HG03196 (cell line): Measurements from ENCODE around the gene ANKRD6.

Experiments
- ATAC-seq: cut with Tn5 transposase; IDR thresholded peaks from one replicate; pipeline ENCODE4 v1.9.1; 2021; ENCODE audit not compliant: unreplicated experiment

ANKRD6 gene

GRCh38 chr6:89412071-89413005 is 20.6 kb upstream of the ANKRD6 start, which contains the start of gene RRAGD:
Gene RRAGD, minus strand, starts transcription at chr6:89412273. Its CDS starts 280 bp downstream, at chr6:89411993.
- peak; percentile 70 for ATAC-seq

DNA sequence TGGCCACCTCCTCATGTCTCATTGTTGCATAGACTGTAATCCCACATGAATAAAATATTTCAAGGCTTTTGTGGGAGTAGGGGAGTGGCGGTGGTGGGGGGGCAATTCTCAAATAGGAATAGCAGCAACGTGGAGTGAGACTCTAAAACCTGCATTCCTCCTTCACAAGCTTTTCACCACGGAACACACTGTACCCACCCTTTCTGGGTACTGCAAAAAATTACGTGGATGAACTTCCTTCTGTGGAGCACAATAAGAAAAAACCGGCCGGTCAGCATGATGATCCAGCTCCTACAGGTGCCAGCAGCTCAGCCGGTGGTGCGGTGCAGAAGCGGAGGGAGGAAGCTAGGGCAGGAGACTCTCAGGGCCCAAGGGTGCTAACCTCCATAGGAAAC is 19.9 kb upstream of the ANKRD6 start:
- no peak for ATAC-seq

DNA sequence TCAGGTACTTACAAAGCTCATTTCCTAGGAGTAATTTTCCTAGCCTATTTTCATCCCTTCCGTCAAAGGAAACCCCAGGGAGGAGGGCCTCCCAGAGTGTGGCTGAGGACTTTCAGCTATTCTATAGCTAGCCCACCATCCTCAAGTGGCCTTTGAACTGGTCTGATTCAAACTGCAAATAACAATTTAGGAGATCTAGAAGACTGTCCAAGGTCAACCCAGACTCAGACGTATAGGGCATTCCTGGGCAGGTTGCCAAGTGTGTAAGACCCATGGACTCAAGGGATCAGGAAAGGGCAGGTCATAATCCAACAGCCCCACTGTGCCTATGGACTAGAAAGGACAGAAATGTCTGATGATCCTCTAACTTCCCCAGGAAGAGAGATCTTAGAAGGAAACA is 18.7 kb upstream of the ANKRD6 start:
- ATAC-seq: no peak

GRCh38 chr6:89415185-89415584 is 17.8 kb upstream of the ANKRD6 start:
- no peak for ATAC-seq

- ATAC-seq: no peak
These were observed 16.2 kb upstream of the ANKRD6 start for GRCh38 chr6:89416796-89417195.

- no peak for ATAC-seq
These were observed 2.6 kb upstream of the ANKRD6 start for GRCh38 chr6:89430201-89430962.

DNA sequence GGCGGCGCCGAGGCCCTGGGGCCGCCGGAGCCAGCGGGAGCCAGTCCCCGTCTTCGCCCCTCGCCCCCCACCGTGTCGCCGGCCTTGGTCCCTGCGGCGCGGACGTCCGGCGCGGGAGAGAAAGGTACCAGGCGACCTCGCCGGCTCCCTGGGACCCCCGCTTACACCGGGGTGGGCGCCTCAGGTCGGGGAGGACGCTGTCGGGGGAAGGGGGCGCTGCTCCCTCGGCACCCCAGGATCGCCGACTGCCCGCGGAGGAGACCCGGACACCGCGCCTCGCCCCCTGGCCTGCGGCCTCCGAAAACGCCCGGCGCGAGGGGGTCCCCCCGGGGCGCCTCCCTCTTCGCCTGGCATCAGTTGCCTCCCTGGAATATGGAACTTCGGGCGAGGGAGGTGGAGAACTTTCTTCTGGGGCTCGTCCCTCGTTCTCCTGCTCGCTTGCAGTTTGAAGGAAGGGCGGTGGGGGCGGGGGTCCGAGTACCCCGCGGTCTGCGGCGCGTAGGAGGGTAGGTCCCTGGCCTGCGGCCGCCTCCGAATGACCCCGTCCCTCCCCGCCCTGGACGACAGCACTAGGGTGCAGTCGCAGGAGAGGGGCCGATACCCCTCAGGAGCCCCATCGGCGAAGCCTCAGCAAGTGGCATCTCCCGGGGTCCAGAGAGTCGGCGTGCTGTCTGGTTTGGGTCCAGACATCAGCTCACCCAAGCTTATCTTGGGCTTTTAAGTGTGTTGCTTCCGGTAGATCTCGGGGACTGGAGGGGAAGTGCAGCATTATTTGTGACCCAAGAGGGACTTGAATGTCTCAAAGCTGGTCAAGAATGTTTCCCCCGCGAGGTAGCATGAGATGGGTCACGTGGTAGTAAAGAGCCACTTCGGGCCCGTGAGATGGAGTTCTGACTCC is 549 bp downstream of the ANKRD6 start:
- no peak for ATAC-seq

DNA sequence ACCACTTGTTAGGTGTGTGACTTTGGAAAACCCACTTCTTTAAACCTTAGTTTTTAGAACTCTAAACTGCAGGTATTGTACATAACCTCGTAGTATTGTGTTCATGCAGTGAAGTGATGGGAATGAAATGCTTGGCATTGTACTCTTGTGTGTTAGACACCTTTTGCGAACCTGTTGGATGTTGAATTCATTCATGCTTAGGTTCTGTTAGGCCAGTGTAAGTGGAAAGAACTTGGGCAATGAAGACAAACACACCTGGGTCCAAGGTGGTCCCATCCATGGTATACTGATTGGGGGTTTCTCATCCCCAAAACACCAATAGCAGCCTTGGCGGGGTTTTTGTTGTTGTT is 1.2 kb downstream of the ANKRD6 start:
- no peak for ATAC-seq

- ATAC-seq: no peak
These were observed 2.0 kb downstream of the ANKRD6 start for GRCh38 chr6:89434954-89435353.

- ATAC-seq: no peak
These were observed 3.3 kb downstream of the ANKRD6 start for GRCh38 chr6:89436226-89436625.

DNA sequence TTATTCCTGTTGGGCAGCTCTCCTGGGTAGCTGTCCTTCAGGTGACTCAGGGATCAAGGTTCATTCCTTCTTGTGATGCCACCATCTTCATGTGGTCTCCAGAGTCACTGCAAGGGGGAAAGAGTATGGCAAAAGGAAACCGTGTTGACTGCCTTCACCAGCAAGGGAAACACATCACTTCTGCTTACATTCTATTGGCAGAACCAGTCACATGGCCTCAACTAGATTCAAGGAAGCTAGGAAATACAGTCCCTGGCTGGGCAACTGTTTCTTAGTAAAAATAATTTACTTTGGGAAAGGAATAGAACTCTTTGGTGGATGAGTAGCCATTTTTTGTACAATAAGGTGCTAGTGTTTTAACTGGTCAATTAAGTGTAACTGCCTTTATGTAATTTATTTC is 5.3 kb downstream of the ANKRD6 start:
- no peak for ATAC-seq

DNA sequence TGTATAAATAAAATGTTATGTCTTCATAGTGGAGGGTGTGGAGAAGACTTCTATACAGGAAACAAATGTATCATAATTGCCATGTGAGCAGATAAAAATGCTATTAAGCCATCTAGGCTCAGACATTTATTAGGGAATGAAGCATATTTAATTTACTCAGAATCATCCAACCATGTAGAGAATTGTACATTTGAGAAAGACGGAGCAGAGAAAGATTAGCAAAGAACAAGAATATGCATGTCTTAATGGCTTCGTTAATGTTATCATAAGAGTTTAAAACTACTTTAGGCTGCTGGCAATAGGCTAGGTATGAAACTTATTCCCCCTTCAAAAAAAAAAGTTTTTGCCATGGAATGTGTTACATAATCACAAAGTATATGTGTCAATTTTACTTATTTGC is 6.1 kb downstream of the ANKRD6 start:
- ATAC-seq: no peak

DNA sequence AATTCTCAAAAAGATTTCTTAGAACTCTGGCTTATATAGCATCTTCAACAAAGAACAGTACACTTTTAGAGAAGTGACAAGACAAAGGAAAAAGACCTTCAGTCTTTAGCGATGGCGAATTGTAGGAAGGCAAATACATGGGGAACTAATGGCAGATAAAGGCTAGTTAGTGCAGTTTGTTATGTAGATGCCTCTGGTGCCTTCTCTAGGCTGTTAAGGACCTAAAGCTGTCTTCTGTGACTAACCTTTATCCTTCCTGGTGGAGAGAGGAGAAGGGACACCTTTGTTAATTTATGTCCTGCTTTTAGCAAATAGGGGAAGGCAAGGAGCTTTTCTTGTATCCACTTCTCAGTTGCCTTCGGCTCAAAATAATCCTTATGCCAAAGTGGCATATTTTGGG is 7.2 kb downstream of the ANKRD6 start:
- ATAC-seq: no peak

DNA sequence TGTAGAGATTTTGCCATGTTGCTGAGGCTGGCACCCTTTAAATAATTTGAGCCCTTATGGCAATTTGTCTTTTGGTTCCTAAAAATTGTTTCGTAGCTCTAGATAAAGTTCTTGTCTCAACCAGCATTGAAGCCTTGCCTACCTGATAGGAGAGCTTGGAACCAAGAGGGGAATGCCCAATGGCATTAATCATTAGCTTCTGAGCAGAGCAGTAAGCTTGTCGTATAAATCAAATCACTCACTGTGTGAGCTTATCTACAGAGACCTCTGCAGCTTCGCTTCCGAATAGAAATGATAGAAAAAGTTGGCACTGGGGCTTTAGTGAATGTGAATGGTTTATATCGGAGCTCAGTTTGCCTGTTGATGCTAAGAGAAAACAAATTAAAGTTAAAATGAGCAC is 10.7 kb downstream of the ANKRD6 start:
- no peak for ATAC-seq

DNA sequence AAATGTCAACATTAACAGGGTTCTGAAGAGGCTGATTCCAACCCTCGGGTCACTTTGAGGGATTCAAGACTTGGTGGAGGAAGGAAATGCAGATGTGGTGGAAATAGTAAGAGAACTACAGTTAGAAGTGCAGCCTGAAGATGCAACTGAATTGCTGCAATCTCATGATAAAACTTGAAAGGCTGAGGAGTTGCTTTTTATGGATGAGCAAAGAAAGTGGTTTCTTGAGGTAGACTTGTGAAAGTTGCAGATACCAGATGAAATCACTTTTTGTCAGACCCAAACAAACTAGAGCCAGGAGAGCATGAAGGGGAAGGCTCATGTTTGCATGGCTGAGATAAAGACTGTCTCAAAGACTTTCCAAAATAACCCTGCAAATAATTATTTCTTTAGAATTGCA is 16.2 kb downstream of the ANKRD6 start:
- ATAC-seq: no peak

- no peak for ATAC-seq
These were observed 19.3 kb downstream of the ANKRD6 start for GRCh38 chr6:89452281-89452680.

DNA sequence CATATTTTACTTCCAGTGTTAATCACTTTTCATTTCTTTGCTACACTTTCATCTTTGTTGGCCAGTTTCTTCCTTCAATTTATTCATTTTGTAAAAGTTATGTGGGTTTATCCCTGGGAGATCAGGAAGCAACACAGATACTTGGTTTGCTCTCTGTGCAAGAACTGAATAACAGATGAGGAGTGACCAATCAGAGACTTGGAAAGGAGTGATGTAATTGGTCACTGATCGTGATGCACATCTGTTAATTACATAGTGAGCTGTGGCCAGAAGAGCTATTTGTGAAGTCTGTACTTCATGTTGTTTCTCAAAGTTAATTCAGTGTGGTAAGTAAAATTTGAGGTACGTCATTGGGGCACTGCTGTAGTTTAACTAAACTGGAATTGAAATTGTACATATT is 21.3 kb downstream of the ANKRD6 start:
- no peak for ATAC-seq

DNA sequence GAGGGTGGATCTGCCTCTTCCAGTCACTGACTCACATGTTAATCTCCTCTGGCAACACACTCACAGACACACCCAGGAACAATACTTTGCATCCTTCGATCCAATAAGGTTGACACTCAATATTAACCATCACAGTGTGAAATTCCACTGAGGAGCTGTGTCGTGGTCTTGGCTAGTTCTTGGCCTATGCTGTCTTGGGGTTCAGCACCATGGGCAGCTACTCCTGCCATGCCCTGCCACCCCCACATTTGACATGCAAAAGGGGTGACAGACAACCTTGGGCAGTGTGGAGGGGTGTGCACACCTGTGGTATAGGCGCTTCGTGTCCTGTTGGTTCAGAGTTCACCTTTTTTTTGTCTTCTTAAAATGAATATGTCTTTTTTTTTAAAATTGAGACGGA is 25.8 kb downstream of the ANKRD6 start:
- ATAC-seq: no peak

- ATAC-seq: no peak
These were observed 26.5 kb downstream of the ANKRD6 start for GRCh38 chr6:89459501-89459900.

DNA sequence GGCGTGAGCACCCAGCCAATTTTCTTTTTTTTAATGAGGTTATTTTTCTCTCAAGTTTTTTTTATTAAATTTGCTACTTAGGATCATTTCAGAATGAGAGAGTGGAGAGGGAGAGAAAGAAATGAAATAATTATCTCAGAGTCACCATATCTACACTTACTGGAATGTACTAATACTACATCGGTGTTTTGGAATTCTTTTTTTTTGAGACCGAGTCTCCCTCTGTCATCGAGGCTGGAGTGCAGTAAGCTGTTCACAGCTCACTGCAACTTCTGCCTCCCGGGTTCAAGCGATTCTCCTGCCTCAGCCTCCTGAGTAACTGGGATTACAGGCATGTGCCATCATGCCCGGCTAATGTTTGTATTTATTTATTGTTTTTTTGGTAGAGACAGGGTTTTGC is 27.8 kb downstream of the ANKRD6 start:
- ATAC-seq: no peak

DNA sequence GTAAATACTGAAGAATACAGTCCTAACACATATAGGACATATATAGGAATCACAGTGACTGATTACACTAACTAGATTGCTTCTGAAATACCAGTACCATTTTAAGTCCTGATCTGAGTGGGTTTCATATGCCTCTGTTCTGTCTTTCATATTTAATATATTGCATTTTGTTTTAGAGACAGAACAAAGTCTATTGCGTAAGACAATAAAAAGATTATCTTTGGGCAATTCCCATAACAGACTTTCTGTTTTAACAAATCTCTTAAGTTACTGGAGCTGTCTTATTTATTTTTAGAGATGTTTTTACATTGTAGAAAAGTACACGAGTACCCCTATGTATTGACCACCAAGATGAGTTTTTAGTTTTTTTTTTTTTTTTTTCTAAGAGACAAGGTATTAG is 29.6 kb downstream of the ANKRD6 start:
- ATAC-seq: no peak
